WI38 (cell line): ENCODE results near the gene HSD17B1.

ENCODE experiments used
- H3K4me3 ChIP-seq: 2 replicates; pipeline ENCODE4 v1.5.1; 2011; ENCODE audit warnings: low read depth, mild to moderate bottlenecking, control low read depth, low read length
- TF ChIP-seq, protein P1 (sequence below): IDR thresholded peaks from 2 replicates; pipeline ENCODE4 v1.5.1; 2012; ENCODE audit warnings: low read depth, mild to moderate bottlenecking, control low read depth, low read length

The HSD17B1 gene

DNA sequence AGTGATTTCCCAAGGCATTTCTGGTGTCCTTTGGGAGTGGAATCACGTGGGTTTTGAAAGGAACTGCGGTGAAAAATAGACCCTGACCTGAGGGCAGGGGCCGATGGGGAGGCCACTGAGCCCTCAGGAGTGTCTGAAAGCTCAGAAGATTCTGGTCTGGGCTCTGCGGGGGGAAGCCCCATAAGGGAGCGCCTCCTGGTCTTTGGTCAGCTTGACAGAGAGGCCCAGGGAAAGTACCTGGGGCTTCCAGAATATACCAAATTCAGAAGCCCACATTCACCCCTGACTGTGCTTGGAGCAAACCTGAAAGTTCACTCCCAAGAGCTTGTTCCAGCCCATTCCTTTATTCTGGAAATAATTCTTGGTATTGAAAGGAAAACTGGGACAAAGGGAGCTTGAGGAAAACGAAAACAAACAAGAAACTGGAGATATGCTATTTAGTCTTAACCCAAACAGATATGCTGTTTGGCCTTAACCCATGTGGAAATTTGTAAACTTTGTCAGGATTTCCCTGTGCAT is 39.9 kb upstream of the HSD17B1 start:
- no peak overlapping the region for H3K4me3 ChIP-seq
- TF ChIP-seq, protein P1, sequence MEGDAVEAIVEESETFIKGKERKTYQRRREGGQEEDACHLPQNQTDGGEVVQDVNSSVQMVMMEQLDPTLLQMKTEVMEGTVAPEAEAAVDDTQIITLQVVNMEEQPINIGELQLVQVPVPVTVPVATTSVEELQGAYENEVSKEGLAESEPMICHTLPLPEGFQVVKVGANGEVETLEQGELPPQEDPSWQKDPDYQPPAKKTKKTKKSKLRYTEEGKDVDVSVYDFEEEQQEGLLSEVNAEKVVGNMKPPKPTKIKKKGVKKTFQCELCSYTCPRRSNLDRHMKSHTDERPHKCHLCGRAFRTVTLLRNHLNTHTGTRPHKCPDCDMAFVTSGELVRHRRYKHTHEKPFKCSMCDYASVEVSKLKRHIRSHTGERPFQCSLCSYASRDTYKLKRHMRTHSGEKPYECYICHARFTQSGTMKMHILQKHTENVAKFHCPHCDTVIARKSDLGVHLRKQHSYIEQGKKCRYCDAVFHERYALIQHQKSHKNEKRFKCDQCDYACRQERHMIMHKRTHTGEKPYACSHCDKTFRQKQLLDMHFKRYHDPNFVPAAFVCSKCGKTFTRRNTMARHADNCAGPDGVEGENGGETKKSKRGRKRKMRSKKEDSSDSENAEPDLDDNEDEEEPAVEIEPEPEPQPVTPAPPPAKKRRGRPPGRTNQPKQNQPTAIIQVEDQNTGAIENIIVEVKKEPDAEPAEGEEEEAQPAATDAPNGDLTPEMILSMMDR, result no peak

DNA sequence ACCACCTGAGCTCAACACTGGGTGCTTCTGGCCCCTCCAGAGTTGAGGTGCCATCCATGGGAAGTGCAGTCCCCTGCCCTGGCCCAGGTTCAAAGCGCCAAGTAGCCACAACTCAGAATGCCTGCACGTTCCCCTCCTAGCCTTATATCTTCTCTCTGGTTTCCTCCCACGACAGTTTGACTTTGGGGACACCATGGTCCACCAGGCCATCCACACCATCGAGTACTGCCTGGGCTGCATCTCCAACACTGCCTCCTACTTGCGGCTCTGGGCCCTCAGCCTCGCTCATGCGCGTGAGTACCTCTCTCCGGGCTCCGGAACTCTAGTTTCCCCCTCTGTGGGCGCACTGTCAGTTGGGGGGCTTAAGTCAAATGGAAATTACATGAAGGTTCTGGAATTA is 39.0 kb upstream of the HSD17B1 start:
- no peak overlapping the region for H3K4me3 ChIP-seq
- TF ChIP-seq, protein P1, result no peak

GRCh38 chr17:42514279-42514678 is 38.4 kb upstream of the HSD17B1 start:
- TF ChIP-seq, protein P1, result no peak
- no peak overlapping the region for H3K4me3 ChIP-seq

DNA sequence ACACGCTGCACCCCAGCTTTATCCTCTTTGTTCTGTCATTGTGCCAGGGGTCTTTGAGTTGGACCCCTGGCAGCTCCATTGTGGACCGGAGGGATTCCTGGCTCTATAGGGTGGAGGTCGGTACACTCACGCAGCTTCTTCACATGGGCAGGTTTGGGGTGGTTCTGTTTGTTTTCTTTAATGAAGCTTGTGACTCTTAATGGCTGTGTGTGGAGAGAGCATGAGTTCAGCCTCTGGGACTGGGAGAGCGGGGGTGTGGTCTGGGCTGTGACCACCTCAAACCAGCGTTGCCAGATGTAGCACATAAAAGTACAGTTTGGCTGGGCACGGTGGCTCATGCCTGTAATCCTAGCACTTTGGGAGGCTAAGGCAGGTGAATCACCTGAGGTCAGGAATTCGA is 37.9 kb upstream of the HSD17B1 start:
- TF ChIP-seq, protein P1, result no peak
- no peak overlapping the region for H3K4me3 ChIP-seq

GRCh38 chr17:42517516-42517915 is 35.2 kb upstream of the HSD17B1 start:
- TF ChIP-seq, protein P1, result peak; percentile 93
- no peak overlapping the region for H3K4me3 ChIP-seq

- TF ChIP-seq, protein P1, result no peak
- H3K4me3 ChIP-seq, result no peak overlapping the region
Observed at GRCh38 chr17:42518046-42518754, 34.5 kb upstream of the HSD17B1 start.

DNA sequence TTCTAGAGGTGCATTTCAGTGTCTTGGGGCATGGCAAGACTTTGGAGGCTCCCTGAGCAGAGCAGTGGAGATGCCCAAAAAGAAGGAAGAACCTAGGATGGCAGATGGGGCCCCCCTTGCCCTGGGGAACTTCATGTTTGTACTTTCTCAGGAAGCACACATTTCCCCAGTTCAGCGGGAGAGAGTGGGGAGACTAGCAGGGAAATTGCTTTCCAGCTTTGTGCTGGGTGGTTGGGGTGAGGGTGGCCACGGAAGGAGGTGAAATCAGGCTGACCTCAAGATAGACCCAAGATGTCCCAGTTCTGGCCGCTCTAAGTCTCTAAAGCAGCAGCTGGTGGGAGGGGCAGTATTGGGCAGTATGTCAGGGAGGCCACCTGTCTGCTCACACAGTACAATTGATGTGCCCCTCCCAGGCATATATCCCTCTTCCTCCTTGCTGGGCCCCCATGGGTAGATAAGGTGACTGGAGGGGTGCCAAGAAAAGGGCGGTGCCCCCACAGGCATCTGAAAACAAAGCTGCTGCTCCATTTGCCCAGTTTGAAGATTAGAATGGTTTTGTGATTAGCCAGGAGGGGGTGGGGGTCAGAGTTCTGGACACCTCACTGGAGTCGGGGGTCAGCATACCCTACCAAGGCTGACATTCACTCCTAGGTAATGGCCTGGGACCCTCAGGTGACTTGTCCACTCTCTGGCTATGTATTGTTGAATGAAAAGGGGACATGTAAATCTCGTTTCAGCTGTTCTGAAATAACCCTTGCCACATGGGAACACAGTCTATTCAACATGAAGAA is 33.8 kb upstream of the HSD17B1 start:
- TF ChIP-seq, protein P1, result no peak
- no peak overlapping the region for H3K4me3 ChIP-seq
